ENCODE results near the gene MISP3.

The MISP3 gene

GRCh38 chr19:14113762-14114414 is 41.3 kb downstream of the MISP3 start:
- Histone ChIP-seq H3K9me3 (ENCODE audit: control insufficient read depth, low read length) (no peaks in the 10 kb centered on the region), H3K36me3 (ENCODE audit: control insufficient read depth, insufficient read depth, low read length) (no peaks in the 10 kb centered on the region), H3K27me3 (replicated peaks; ENCODE audit: control insufficient read depth, insufficient read depth, low read length, poor library complexity, severe bottlenecking) (no peaks in the 10 kb centered on the region), H3K4me3 (ENCODE audit: insufficient read depth, low read depth, low read length, poor library complexity, severe bottlenecking) (no peak overlapping the region), H3K4me1 (ENCODE audit: control insufficient read depth, insufficient read depth, low read length, poor library complexity, severe bottlenecking) (peaks cover 32% of the 10 kb centered on the region), H3K27ac (ENCODE audit: insufficient read depth, low read length, poor library complexity, severe bottlenecking) (no peak overlapping the region)
- peak; percentile 25 to 32 (median 26) for DNase-seq

DNA sequence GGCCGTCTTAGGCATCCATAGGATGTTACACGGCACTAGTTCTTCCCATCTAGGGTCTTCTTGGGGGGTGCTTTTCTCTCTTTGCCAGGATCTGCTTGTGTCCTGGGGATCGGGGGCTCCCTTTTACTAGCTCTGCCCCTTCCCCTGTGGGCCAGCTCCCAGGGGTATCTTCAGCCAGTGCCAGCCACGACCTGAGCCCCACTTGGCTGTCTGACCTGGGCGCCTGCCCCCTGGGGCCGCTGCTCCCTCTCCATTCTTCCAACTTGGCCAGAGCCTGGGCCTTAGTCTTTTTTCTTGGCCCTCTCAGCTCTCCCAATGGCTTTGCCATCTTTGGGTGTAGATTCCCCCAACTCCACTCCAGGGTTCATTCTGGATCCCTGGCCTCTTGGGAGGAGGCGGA is 41.9 kb downstream of the MISP3 start:
- Histone ChIP-seq H3K27me3 (replicated peaks; ENCODE audit: control insufficient read depth, insufficient read depth, low read length, poor library complexity, severe bottlenecking) (no peaks in the 10 kb centered on the region), H3K4me1 (ENCODE audit: control insufficient read depth, insufficient read depth, low read length, poor library complexity, severe bottlenecking) (peaks cover 34% of the 10 kb centered on the region), H3K27ac (ENCODE audit: insufficient read depth, low read length, poor library complexity, severe bottlenecking) (no peak overlapping the region), H3K9me3 (ENCODE audit: control insufficient read depth, low read length) (no peaks in the 10 kb centered on the region), H3K4me3 (ENCODE audit: insufficient read depth, low read depth, low read length, poor library complexity, severe bottlenecking) (no peak overlapping the region), H3K36me3 (ENCODE audit: control insufficient read depth, insufficient read depth, low read length) (no peaks in the 10 kb centered on the region)
- no peak for DNase-seq

DNA sequence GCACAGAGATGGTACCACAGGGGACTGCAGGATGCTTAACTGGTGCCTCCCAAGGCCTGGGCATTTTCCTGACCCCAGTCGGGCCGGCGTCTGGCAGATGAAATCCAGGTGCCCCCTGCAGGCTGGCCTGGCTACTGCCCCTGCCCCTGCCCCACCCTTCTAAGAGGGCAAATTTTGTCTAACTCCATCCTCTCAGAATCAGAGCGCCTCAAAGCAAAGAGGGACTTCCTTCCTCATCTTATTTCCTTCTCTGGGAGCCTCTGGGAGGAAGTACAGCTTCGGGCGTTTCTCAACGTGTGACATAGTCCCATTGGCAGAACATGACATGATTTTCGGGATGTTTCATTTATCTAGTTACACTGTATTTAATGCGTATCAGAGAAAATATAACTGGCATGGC is 42.3 kb downstream of the MISP3 start:
- Histone ChIP-seq H3K36me3 (ENCODE audit: control insufficient read depth, insufficient read depth, low read length) (no peaks in the 10 kb centered on the region), H3K4me3 (ENCODE audit: insufficient read depth, low read depth, low read length, poor library complexity, severe bottlenecking) (no peak overlapping the region), H3K27ac (ENCODE audit: insufficient read depth, low read length, poor library complexity, severe bottlenecking) (no peak overlapping the region), H3K9me3 (ENCODE audit: control insufficient read depth, low read length) (no peaks in the 10 kb centered on the region), H3K4me1 (ENCODE audit: control insufficient read depth, insufficient read depth, low read length, poor library complexity, severe bottlenecking) (peaks cover 34% of the 10 kb centered on the region), H3K27me3 (replicated peaks; ENCODE audit: control insufficient read depth, insufficient read depth, low read length, poor library complexity, severe bottlenecking) (no peaks in the 10 kb centered on the region)
- peak; percentile 16 to 29 (median 19) for DNase-seq

DNA sequence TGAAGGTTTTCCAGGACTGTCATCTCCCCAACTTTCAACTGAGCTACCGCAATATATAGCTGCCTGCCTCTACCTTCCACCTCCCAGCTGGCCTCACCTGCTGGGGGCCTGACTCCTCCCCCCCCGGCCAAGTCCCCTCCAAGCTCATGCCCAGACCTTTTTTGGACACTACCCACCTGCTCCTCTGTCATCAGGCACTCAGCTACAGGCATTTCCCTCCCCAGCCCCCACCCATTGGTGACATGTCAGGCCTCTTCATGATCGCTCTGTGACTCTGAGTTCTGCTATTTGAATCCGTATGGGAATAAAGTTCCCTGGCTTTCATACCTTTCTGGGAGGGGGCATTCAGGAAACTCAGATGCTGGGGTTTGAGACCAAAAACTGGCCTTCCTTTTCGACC is 43.2 kb downstream of the MISP3 start:
- H3K4me3 ChIP-seq (ENCODE audit: insufficient read depth, low read depth, low read length, poor library complexity, severe bottlenecking) = no peak overlapping the region

GRCh38 chr19:14116525-14116917 is 43.9 kb downstream of the MISP3 start:
- Histone ChIP-seq H3K36me3 (ENCODE audit: control insufficient read depth, insufficient read depth, low read length) (no peaks in the 10 kb centered on the region), H3K9me3 (ENCODE audit: control insufficient read depth, low read length) (no peaks in the 10 kb centered on the region), H3K27me3 (replicated peaks; ENCODE audit: control insufficient read depth, insufficient read depth, low read length, poor library complexity, severe bottlenecking) (no peaks in the 10 kb centered on the region), H3K4me1 (ENCODE audit: control insufficient read depth, insufficient read depth, low read length, poor library complexity, severe bottlenecking) (peaks cover 34% of the 10 kb centered on the region), H3K27ac (ENCODE audit: insufficient read depth, low read length, poor library complexity, severe bottlenecking) (no peak overlapping the region), H3K4me3 (ENCODE audit: insufficient read depth, low read depth, low read length, poor library complexity, severe bottlenecking) (peak overlapping the region; percentile 78)
- DNase-seq = no peak

More for the DNA sequence above, 43.2 kb downstream of the MISP3 start:
- no peak overlapping the region for H3K27ac ChIP-seq (ENCODE audit: insufficient read depth, low read length, poor library complexity, severe bottlenecking)
- H3K9me3 ChIP-seq (ENCODE audit: control insufficient read depth, low read length) = no peaks in the 10 kb centered on the region
- H3K4me1 ChIP-seq (ENCODE audit: control insufficient read depth, insufficient read depth, low read length, poor library complexity, severe bottlenecking) = peaks cover 34% of the 10 kb centered on the region
- no peaks in the 10 kb centered on the region for H3K36me3 ChIP-seq (ENCODE audit: control insufficient read depth, insufficient read depth, low read length)
- DNase-seq = no peak
- H3K27me3 ChIP-seq (replicated peaks; ENCODE audit: control insufficient read depth, insufficient read depth, low read length, poor library complexity, severe bottlenecking) = no peaks in the 10 kb centered on the region

GRCh38 chr19:14116918-14117578 is 44.5 kb downstream of the MISP3 start:
- Histone ChIP-seq H3K27me3 (replicated peaks; ENCODE audit: control insufficient read depth, insufficient read depth, low read length, poor library complexity, severe bottlenecking) (no peaks in the 10 kb centered on the region), H3K4me3 (ENCODE audit: insufficient read depth, low read depth, low read length, poor library complexity, severe bottlenecking) (peak overlapping the region; percentile 78), H3K9me3 (ENCODE audit: control insufficient read depth, low read length) (no peaks in the 10 kb centered on the region), H3K27ac (ENCODE audit: insufficient read depth, low read length, poor library complexity, severe bottlenecking) (peak overlapping the region; percentile 45), H3K36me3 (ENCODE audit: control insufficient read depth, insufficient read depth, low read length) (no peaks in the 10 kb centered on the region), H3K4me1 (ENCODE audit: control insufficient read depth, insufficient read depth, low read length, poor library complexity, severe bottlenecking) (peaks cover 30% of the 10 kb centered on the region)
- peak in 1 of 3 donors; percentile 8 for DNase-seq

GRCh38 chr19:14117668-14118164 is 45.1 kb downstream of the MISP3 start, which contains the start of gene PRKACA:
TSS of gene PRKACA (minus strand) at chr19:14117762. CDS start at chr19:14117547, 215 bp downstream.
- H3K4me3 ChIP-seq (ENCODE audit: insufficient read depth, low read depth, low read length, poor library complexity, severe bottlenecking) = peak within 1 kb of the TSS; percentile 78
- no peaks in the 10 kb centered on the region for H3K27me3 ChIP-seq (replicated peaks; ENCODE audit: control insufficient read depth, insufficient read depth, low read length, poor library complexity, severe bottlenecking)
- peak within 1 kb of the TSS; percentile 78 for H3K27ac ChIP-seq (ENCODE audit: insufficient read depth, low read length, poor library complexity, severe bottlenecking)
- H3K4me1 ChIP-seq (ENCODE audit: control insufficient read depth, insufficient read depth, low read length, poor library complexity, severe bottlenecking) = peaks cover 30% of the 10 kb centered on the region
- no peaks in the 10 kb centered on the region for H3K9me3 ChIP-seq (ENCODE audit: control insufficient read depth, low read length)
- H3K36me3 ChIP-seq (ENCODE audit: control insufficient read depth, insufficient read depth, low read length) = no peaks in the 10 kb centered on the region
- DNase-seq = peak; percentile 97 to 98 (median 98)

DNA sequence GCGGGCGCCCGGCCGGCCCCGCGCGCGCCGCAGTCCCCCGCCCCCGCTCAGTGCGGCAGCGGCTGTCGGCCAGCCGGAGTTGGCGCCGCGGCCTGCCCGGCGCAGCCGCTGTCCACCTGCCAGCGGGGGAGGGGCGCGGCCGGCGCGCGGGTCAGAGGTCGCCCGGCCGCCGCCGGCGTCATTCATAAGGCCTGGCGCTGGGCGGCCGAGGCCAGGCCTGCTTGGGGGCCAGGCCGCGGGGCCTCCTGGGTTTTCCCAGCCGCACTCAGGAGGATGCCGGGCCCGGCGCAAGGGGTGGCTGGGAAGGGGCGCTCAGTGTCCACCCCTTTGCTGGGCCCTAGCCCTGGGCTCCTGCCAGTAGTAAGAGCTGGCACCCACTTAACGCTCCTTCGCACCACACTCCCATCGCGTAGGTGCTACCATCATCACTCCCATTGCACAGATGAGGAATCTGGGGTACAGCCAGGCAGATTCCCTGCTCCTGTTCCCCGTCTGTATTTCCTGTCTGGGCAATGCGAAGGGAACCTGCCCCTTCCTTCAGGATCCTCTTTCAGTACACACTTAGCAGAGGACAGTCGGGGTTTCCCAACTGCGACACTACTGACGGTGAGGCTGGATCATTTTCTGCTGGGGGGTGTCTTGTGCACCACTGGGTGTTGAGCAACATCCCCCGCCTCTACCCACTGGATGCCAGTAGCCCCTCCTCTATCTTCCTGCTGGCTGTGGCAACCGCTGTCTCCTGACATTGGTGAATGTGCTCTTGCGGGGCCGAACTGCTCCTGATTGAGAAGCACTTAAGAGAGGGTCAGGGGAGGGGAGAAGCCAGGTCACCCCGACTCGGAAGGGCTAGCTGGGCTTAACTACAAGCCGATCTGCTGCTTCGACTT is 45.8 kb downstream of the MISP3 start:
- no peaks in the 10 kb centered on the region for H3K36me3 ChIP-seq (ENCODE audit: control insufficient read depth, insufficient read depth, low read length)
- H3K4me1 ChIP-seq (ENCODE audit: control insufficient read depth, insufficient read depth, low read length, poor library complexity, severe bottlenecking) = peaks cover 27% of the 10 kb centered on the region
- no peaks in the 10 kb centered on the region for H3K27me3 ChIP-seq (replicated peaks; ENCODE audit: control insufficient read depth, insufficient read depth, low read length, poor library complexity, severe bottlenecking)
- H3K4me3 ChIP-seq (ENCODE audit: insufficient read depth, low read depth, low read length, poor library complexity, severe bottlenecking) = peak overlapping the region; percentile 58
- peak overlapping the region; percentile 78 for H3K27ac ChIP-seq (ENCODE audit: insufficient read depth, low read length, poor library complexity, severe bottlenecking)
- H3K9me3 ChIP-seq (ENCODE audit: control insufficient read depth, low read length) = no peaks in the 10 kb centered on the region
- DNase-seq = peak; percentile 35 to 43 (median 38)

GRCh38 chr19:14119146-14119545 is 46.6 kb downstream of the MISP3 start:
- no peaks in the 10 kb centered on the region for H3K36me3 ChIP-seq (ENCODE audit: control insufficient read depth, insufficient read depth, low read length)
- peaks cover 27% of the 10 kb centered on the region for H3K4me1 ChIP-seq (ENCODE audit: control insufficient read depth, insufficient read depth, low read length, poor library complexity, severe bottlenecking)
- no peaks in the 10 kb centered on the region for H3K27me3 ChIP-seq (replicated peaks; ENCODE audit: control insufficient read depth, insufficient read depth, low read length, poor library complexity, severe bottlenecking)
- H3K9me3 ChIP-seq (ENCODE audit: control insufficient read depth, low read length) = no peaks in the 10 kb centered on the region
- H3K27ac ChIP-seq (ENCODE audit: insufficient read depth, low read length, poor library complexity, severe bottlenecking) = peak overlapping the region; percentile 20
- no peak for DNase-seq
- H3K4me3 ChIP-seq (ENCODE audit: insufficient read depth, low read depth, low read length, poor library complexity, severe bottlenecking) = no peak overlapping the region
